IPS-18a (cell line): ENCODE data around the gene BARX1.
"Not testable (repeated sequence)": the region's sequence is repeated elsewhere in the genome, so short reads cannot be mapped to it uniquely, and the experiment has no call there.

Experiments
- H3K27ac ChIP-seq: one replicate; pipeline ENCODE4 v1.5.1; 2013; ENCODE audit warnings: low read length
- H3K27me3 ChIP-seq: one replicate; pipeline ENCODE4 v1.6.1; 2013; ENCODE audit warnings: mild to moderate bottlenecking, low read length; ENCODE audit not compliant: control insufficient read depth, insufficient read depth
- H3K36me3 ChIP-seq: one replicate; pipeline ENCODE4 v1.6.1; 2013; ENCODE audit warnings: low read depth, low read length; ENCODE audit not compliant: control insufficient read depth
- H3K4me1 ChIP-seq: one replicate; pipeline ENCODE4 v1.6.1; 2013; ENCODE audit warnings: low read depth, low read length; ENCODE audit not compliant: control insufficient read depth
- H3K4me3 ChIP-seq: one replicate; pipeline ENCODE4 v1.5.1; 2013; ENCODE audit warnings: low read length
- H3K9ac ChIP-seq: one replicate; pipeline ENCODE4 v1.6.1; 2013; ENCODE audit warnings: mild to moderate bottlenecking, low read length, moderate library complexity
- H3K9me3 ChIP-seq: one replicate; pipeline ENCODE4 v1.6.1; 2013; ENCODE audit warnings: low read depth, low read length; ENCODE audit not compliant: control insufficient read depth

The BARX1 gene

DNA sequence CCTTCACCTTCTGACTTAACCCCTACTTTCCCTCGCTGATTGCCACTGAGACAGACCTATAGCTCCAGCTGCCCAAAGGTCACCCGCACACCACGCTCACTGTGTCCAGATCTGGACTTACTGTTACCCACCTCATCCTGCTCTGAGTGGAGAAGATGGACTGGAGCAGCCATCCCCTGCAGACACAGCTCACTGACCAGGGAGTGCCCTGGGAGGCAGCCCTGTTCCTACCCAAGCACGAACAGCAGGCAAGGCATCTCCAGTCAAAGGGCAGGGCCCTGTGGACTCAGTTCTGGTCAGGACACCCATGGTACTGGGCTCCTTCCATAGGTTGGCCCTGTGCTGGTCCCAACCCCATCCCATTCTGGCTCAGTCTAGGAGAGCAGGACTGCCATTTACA, 9.5 kb upstream of the BARX1 start:
- Histone ChIP-seq H3K36me3 (no peaks in the 10 kb centered on the region), H3K4me1 (no peaks in the 10 kb centered on the region), H3K9me3 (no peaks in the 10 kb centered on the region), H3K4me3 (no peak overlapping the region), H3K27ac (no peak overlapping the region), H3K27me3 (peaks cover 36% of the 10 kb centered on the region), H3K9ac (no peak overlapping the region)

DNA sequence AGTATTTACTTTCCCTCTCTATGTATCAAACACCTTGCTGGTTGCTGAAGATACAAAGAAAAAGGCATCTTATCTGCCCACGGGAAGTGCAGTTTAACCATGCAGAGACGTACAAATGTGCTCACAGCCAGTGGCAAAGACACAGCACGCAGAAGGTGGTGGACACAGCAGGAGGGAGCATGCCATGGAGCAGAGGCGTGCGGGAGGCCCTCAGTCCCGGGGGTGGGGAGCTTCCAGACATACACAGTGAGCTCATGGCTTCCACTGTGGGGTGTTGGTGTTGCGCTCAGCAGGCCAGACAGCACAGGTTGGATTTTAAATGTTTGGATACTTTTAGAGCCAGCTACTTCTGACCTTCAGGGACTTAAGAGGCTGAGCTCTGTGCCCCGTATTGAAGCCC, 8.8 kb upstream of the BARX1 start:
- peaks cover 44% of the 10 kb centered on the region for H3K27me3 ChIP-seq
- no peaks in the 10 kb centered on the region for H3K36me3 ChIP-seq
- no peaks in the 10 kb centered on the region for H3K9me3 ChIP-seq
- H3K27ac ChIP-seq = no peak overlapping the region
- no peak overlapping the region for H3K4me3 ChIP-seq
- no peak overlapping the region for H3K9ac ChIP-seq
- H3K4me1 ChIP-seq = no peaks in the 10 kb centered on the region

DNA sequence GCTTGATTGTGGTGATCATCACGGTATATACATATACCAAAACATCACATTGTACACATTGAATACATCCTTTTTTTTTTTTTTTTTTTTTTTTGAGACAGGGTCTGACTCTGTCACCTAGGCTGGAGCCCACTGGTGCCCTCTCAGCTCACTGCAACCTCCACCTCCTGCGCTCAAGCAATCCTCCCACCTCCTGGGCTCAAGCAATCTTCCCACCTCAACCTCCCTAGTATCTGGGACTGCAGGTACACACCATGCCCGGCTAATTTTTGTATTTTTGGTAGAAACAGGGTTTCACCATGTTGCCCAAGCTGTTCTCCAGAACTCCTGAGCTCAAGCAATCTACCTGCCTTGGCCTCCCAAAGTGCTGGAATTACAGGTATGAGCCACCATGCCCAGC, 8.3 kb upstream of the BARX1 start:
- H3K36me3 ChIP-seq, H3K27ac ChIP-seq, H3K4me1 ChIP-seq, H3K9ac ChIP-seq, H3K4me3 ChIP-seq, H3K9me3 ChIP-seq: not testable (repeated sequence)
- peaks cover 48% of the 10 kb centered on the region for H3K27me3 ChIP-seq

DNA sequence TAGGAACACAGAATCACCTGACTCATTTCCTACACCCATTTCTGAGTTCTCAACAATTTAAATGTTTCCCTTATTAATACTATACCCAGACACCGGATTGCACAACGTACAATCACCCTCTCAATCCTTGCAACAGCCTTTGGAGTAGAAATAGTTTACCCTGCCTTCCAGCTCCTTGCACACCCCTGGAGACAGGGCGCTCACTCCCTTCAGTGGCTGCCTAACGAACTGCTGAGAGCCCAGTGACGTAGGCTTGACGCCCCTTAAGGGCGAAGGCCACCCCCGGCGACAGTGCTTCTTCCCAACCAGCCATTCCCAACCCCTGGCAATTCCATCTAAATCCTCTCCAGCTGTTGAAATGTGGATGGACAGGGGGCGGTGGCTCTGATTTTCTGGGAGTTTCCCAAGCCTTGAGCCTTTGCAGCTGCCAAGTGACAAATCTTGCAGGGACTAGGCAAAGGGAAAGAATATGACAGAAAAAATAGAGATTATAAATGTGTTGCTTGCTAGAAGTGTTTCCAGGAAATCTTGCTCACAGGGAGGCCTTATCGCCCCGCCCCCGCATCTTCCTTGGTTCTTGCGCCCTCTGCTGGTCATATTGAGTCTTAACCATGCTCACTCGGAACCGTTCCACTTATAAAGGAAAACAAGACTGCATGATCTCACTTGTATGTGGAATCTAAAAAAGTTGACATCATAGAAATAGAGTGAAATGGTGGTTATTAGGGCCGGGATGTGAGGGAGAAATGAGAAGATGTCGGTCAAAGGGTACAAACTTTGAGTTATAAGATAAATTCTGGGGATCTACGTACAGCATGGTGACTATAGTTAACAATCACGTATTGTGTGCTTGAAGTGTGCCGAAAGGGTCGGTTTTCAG, 7.6 kb upstream of the BARX1 start:
- H3K9ac ChIP-seq = no peak overlapping the region
- H3K9me3 ChIP-seq = no peaks in the 10 kb centered on the region
- H3K36me3 ChIP-seq = no peaks in the 10 kb centered on the region
- H3K4me1 ChIP-seq = no peaks in the 10 kb centered on the region
- H3K27ac ChIP-seq = no peak overlapping the region
- peaks cover 55% of the 10 kb centered on the region for H3K27me3 ChIP-seq
- H3K4me3 ChIP-seq = no peak overlapping the region

DNA sequence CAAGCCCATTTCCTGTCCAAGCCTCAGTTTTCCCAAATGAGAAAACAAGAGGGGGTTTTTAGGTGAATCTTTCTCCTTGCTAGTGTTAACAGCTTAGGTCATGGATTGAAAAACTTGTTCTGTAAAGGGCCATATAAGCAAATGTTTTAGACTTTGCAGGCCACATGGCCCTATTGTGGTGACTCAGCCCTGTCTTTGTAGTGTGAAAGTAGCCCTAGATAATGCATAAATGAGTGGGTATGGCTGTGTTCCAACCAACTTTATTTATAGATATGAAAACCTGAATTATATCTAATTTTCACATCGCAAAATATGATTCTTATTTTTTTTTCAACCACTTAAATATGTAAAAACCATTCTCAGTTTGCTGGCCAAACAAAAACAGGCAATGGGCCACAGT, 6.9 kb upstream of the BARX1 start:
- no peaks in the 10 kb centered on the region for H3K9me3 ChIP-seq
- no peaks in the 10 kb centered on the region for H3K36me3 ChIP-seq
- H3K4me1 ChIP-seq = no peaks in the 10 kb centered on the region
- H3K4me3 ChIP-seq = no peak overlapping the region
- peaks cover 63% of the 10 kb centered on the region for H3K27me3 ChIP-seq
- H3K27ac ChIP-seq = no peak overlapping the region
- no peak overlapping the region for H3K9ac ChIP-seq

DNA sequence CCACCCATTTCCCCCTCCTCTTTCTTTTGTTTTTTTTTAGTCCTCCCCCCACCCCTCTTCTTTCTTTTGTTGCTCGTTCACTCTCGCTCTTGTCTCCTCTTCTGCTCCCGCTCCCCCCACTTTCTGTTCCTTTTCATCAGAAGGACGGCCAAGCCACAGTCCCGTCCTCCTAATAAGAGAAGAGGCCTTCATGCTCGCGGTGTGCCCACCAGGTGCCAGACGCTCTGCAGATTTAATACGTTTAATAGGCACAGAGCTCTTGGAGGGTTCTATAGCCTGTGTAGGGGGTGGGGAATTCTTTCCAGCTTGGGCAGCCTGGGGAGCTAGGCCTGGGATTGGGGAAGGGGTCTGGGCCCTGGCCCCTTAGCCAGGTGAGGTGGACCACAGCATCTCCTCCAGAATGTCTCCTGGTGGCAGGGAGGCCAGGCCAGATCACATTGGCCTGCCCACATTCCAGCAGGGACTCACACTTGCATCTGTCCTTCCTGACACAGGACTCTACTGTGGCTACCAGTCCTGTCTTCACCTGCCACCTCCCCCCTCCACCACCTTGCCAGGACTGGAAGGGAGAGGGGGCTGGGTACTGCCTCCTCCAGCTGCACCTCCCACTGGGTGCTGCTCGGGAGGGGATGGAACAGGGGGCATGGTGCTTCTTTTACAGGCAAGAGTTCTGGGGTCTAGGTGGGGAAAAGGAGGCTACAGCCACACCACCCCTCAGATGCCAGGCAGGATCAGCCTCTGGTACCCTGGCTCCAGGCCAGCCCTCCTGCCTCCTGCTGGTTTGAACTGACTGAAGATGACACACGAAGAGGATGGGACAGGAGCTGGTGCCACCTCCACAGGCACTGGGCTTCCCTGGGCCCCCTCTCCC, 6.1 kb upstream of the BARX1 start:
- Histone ChIP-seq H3K4me1 (peaks cover 4% of the 10 kb centered on the region), H3K9ac (no peak overlapping the region), H3K4me3 (no peak overlapping the region), H3K27me3 (peaks cover 71% of the 10 kb centered on the region), H3K27ac (no peak overlapping the region), H3K9me3 (no peaks in the 10 kb centered on the region), H3K36me3 (no peaks in the 10 kb centered on the region)

DNA sequence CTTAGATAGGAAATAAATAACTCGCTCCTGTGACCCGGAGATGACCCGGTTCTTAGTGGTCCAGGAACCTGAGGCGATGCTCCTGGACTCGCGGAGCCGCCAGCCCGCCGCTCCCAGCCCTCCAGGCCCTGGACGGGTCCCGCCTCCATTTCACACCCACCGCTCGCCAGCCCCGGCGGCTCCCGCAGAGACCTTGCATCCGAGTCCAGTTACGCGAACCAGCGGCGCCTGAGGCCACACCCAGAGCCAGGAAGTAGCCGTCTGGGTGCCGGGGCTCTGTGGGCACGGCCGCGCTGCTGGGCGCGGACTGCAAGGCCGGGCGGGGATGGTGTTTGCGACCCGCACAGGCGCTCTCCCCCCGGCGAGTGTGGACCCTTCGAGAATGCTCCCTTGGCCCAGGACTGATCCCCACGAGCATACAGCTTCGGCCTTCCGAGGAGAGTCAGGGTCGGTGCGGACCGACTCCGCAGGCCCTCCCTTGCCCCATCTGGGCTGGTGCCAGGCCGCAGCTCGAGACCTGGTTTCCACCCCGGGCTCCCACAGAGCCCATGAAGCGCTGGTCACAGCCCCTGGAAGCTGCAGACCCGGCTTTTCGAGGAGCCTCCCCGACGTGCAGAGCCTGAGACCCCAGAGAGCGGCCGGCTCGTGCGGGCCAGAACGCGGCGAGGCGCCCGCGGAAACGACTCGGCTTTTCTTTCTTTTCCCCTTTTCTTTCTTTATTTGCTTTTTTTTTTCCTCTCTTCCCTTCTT, 5.2 kb upstream of the BARX1 start:
- Histone ChIP-seq H3K36me3 (no peaks in the 10 kb centered on the region), H3K9me3 (no peaks in the 10 kb centered on the region), H3K27ac (no peak overlapping the region), H3K4me3 (no peak overlapping the region), H3K9ac (no peak overlapping the region), H3K4me1 (peaks cover 5% of the 10 kb centered on the region), H3K27me3 (peaks cover 79% of the 10 kb centered on the region)

DNA sequence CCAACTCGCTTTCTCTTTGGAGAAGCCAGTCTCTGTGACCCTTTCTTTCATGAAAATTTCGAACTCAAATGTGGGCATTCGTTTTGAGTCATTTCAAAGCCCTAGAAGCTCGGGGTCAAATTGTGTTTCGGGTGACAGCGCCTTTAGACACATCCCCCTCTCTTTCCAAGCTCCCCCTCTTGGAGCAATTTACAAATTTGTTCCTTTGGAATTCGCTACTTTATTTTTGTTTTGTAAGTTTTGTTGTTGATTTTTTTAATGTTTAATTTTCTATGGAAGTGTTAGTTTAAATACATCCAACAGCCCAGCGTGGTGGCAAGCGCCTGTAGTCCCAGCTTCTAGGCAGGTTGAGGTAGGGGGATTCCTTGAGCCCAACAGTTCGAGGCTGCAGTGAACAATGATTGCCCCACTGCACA, 4.6 kb upstream of the BARX1 start:
- no peak overlapping the region for H3K4me3 ChIP-seq
- no peak overlapping the region for H3K27ac ChIP-seq
- peaks cover 83% of the 10 kb centered on the region for H3K27me3 ChIP-seq
- peaks cover 5% of the 10 kb centered on the region for H3K4me1 ChIP-seq
- H3K9ac ChIP-seq = no peak overlapping the region
- no peaks in the 10 kb centered on the region for H3K36me3 ChIP-seq
- H3K9me3 ChIP-seq = no peaks in the 10 kb centered on the region

DNA sequence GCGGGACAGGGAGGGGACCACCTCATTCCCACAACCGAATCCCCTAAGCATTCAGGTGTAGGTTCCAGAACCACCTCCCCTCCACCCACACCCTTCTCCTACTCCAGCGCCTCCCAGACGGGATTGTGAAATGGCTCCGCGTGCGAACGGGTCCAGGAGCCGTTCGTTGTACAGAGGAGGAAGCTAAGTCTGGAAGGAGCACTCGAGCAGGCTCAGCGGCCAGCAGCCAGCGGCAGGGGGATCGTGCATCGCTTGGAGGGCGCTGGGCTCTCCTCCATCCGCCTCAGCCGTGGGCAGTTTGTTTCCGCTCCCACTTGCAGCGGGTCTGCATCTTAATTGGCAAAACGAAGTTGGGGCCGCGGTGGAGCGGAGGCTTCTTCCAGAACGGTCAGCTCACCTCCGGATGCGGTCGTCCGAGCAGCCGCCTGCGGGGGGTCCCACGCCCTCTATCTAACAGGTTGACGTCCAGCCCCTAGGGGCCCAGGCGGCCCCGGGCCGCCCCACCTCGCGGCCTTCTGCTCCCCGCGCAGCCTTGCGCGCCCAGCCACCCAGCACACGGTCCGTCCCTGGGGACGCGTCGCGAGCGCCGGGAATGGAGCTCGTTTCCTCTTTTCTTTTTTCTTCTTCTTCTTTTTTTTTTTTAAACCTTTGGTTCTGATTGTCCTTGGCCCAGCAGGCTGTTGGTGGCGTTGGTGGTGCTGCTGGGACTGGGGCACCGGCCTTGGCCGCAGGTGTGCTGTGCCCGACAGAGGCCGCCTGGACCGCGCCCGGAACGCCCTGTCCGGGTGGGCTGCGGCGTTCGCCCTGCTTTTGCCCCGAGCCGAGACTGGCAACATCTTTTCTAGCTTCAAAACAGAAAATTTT, 3.9 kb upstream of the BARX1 start:
- H3K36me3 ChIP-seq = no peaks in the 10 kb centered on the region
- H3K27me3 ChIP-seq = peaks cover 90% of the 10 kb centered on the region
- no peaks in the 10 kb centered on the region for H3K9me3 ChIP-seq
- H3K9ac ChIP-seq = no peak overlapping the region
- peaks cover 6% of the 10 kb centered on the region for H3K4me1 ChIP-seq
- no peak overlapping the region for H3K27ac ChIP-seq
- peak overlapping the region; percentile 13 for H3K4me3 ChIP-seq

DNA sequence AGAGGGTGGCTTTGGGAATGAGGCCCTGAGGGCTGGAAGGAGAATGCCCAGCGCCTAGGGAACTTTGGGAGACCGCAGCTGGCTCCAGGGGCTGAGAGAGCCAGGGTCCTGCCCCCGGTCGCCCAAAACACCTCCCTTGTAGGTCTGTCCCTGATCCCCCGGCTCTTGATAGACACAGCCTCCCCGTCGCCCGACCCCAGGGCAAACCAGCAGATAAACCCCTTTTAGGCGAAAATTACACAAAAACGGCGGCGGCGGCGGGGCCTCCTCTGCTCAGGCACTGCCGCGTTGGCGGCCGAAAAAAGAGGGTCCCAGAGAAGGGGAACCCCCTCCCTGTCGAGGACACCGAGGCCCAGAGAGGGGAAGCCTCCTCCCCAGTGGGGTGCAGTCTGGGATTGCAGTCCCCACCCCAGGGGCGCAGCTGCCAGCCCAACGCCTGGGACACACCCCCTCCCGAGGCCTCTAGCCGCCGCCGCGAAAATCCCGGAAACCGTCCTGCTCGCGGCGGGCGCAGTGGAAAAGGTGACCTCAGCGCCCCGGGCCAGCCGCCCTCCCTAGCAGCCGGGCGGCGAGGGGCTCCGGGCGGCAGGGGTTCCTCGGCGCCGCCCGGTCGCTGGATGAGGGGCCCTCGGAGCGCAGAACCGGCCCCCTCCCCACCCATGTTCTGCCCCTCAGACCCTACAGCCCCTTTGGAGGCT, 3.1 kb upstream of the BARX1 start:
- Histone ChIP-seq H3K36me3 (no peaks in the 10 kb centered on the region), H3K27me3 (peaks cover 97% of the 10 kb centered on the region), H3K9ac (no peak overlapping the region), H3K4me1 (peaks cover 13% of the 10 kb centered on the region), H3K9me3 (no peaks in the 10 kb centered on the region), H3K4me3 (peak overlapping the region; percentile 13), H3K27ac (no peak overlapping the region)
